Mammary epithelial cell (primary cell): ENCODE measurements around the gene PDHB.

ENCODE experiments used
- CTCF ChIP-seq, 2 donors: IDR thresholded peaks in 1 of 2; conservative IDR thresholded peaks in 1 of 2; 2 replicates each; pipeline ENCODE4 v1.5.1; 2011 to 2012; ENCODE audit warnings: inconsistent platforms in 2 of 2, low read length in 2 of 2, mild to moderate bottlenecking in 2 of 2, control low read depth in 1 of 2, low read depth in 1 of 2; ENCODE audit not compliant: insufficient read depth in 1 of 2; ENCODE audit errors: extremely low read depth in 1 of 2
- EZH2 ChIP-seq: IDR thresholded peaks from 2 replicates; pipeline ENCODE4 v1.6.1; 2012; ENCODE audit warnings: low read length, inconsistent platforms, borderline replicate concordance

- TF ChIP-seq CTCF (conservative IDR thresholded peaks at IDR 0.05 in 1 of 2, IDR thresholded peaks at IDR 0.05 in 1 of 2; ENCODE audit: extremely low read depth in 1 of 2, insufficient read depth in 1 of 2, low read depth in 1 of 2, low read length in 2 of 2): no peak
- no peak for TF ChIP-seq EZH2
Observed at GRCh38 chr3:58386626-58387365, 46.8 kb downstream of the PDHB start.
